ENCODE data around the gene PCDH15. TPM values are rescaled to one million over a fixed set of nuclear protein-coding genes. Genes with fewer than 3 reads are reported as not detected.

PCDH15 gene
- total RNA-seq, 1 donor from 2014 or later = 2.1 TPM

DNA sequence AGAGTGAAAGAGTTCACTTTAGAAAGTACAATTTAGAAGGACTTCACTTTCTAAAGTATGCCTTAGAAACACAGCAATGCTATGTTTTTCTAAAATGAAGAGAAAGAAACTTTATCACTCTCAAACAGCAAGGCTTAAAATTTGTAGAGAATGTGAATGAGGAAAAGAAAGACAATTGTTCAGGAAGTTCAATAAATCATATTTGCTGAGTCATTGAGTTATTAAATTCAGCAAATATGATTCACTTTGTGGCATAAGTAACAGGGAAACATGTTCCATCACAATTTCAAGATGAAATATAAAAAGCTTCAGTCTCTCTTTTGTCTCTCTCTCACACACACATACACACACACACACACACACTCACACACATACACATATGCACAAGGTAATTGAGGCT, 187.9 kb downstream of the PCDH15 start:
- intact Hi-C loops (cut with DNase I) = no loop called here
- Histone ChIP-seq H3K9me3 (no peaks in the 10 kb centered on the region), H3K4me1 (no peaks in the 10 kb centered on the region), H3K27me3 (ENCODE audit: low read depth) (no peaks in the 10 kb centered on the region), H3K36me3 (no peaks in the 10 kb centered on the region), H3K4me3 (no peak overlapping the region), H3K27ac (no peak overlapping the region)
- DNase-seq (no peak), ATAC-seq (no peak)
- TF ChIP-seq, protein P1, sequence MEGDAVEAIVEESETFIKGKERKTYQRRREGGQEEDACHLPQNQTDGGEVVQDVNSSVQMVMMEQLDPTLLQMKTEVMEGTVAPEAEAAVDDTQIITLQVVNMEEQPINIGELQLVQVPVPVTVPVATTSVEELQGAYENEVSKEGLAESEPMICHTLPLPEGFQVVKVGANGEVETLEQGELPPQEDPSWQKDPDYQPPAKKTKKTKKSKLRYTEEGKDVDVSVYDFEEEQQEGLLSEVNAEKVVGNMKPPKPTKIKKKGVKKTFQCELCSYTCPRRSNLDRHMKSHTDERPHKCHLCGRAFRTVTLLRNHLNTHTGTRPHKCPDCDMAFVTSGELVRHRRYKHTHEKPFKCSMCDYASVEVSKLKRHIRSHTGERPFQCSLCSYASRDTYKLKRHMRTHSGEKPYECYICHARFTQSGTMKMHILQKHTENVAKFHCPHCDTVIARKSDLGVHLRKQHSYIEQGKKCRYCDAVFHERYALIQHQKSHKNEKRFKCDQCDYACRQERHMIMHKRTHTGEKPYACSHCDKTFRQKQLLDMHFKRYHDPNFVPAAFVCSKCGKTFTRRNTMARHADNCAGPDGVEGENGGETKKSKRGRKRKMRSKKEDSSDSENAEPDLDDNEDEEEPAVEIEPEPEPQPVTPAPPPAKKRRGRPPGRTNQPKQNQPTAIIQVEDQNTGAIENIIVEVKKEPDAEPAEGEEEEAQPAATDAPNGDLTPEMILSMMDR (IDR thresholded peaks at IDR 0.05) = no peak

DNA sequence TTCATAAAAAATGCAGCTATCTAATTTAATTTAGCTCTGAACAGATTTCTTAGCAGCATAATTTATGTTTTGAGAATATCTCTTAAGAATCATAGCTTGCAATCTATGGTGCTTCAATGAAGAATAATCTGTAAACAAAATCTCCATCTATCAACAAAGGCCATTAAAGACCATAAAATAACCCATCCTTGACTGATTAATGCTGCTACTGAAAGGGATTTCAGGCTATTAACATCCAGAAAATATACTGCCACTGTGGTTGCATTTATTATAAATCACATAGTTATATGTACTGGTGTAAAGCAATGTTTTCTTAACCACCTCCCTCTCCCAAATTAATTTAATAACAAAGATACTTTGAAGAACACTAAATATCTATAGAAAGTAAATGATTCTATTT, 191.6 kb downstream of the PCDH15 start:
- no peaks in the 10 kb centered on the region for H3K4me1 ChIP-seq
- no peak overlapping the region for H3K4me3 ChIP-seq
- ATAC-seq (no peak), DNase-seq (no peak)
- H3K36me3 ChIP-seq = no peaks in the 10 kb centered on the region
- no peak overlapping the region for H3K27ac ChIP-seq
- H3K27me3 ChIP-seq (ENCODE audit: low read depth) = no peaks in the 10 kb centered on the region
- intact Hi-C loops (cut with DNase I) = no loop called here
- TF ChIP-seq, protein P1 (IDR thresholded peaks at IDR 0.05) = no peak
- no peaks in the 10 kb centered on the region for H3K9me3 ChIP-seq

DNA sequence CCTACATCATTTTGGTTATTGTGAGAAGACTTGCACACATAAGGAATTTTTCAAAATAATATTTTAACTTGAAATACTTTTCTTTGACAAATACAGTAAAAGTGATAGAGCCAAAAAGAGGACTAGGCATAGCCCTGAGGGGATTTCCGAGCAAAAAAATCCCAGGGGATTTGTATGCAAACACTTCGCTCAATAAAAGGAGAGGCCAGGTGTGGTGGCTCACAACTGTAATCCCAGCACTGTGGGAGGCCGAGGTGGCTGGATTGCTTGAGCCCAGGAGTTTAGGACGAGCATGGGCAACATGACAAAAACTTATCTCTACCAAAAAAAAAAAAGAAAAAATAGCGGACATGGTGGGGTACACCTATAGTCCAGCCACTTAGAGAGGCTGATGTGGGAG, 193.0 kb downstream of the PCDH15 start:
- Histone ChIP-seq H3K27ac (no peak overlapping the region), H3K4me1 (no peaks in the 10 kb centered on the region), H3K4me3 (no peak overlapping the region), H3K36me3 (no peaks in the 10 kb centered on the region), H3K27me3 (ENCODE audit: low read depth) (no peaks in the 10 kb centered on the region), H3K9me3 (no peaks in the 10 kb centered on the region)
- DNase-seq = no peak
- intact Hi-C loops (cut with DNase I) = no loop called here
- TF ChIP-seq, protein P1 (IDR thresholded peaks at IDR 0.05) = no peak
- no peak for ATAC-seq

DNA sequence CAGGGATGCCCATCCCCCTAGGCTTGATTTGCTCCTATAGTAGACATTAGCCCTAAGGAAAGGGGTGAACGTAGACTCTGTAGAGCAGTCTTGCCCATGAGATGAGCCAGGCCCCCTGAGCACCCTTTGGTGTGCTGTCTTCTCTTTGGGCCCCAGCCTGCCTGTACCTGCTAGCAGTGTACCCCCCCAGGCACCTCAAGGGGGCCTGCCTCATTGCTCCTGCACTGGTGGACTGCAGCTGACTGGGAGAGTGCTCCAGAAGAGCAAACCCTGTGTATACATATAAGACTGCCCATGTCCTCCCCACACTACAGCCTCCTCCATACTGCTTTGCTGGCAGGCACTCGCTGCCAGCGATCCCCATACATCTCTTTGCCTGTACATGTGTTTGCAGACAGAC, 206.7 kb downstream of the PCDH15 start:
- ATAC-seq = peak in 1 of 2 donors; percentile 29
- Histone ChIP-seq H3K4me3 (no peak overlapping the region), H3K9me3 (no peaks in the 10 kb centered on the region), H3K36me3 (no peaks in the 10 kb centered on the region), H3K27ac (no peak overlapping the region), H3K27me3 (ENCODE audit: low read depth) (no peaks in the 10 kb centered on the region), H3K4me1 (no peaks in the 10 kb centered on the region)
- intact Hi-C loops (cut with DNase I) = no loop called here
- DNase-seq = no peak
- TF ChIP-seq, protein P1 (IDR thresholded peaks at IDR 0.05) = no peak

DNA sequence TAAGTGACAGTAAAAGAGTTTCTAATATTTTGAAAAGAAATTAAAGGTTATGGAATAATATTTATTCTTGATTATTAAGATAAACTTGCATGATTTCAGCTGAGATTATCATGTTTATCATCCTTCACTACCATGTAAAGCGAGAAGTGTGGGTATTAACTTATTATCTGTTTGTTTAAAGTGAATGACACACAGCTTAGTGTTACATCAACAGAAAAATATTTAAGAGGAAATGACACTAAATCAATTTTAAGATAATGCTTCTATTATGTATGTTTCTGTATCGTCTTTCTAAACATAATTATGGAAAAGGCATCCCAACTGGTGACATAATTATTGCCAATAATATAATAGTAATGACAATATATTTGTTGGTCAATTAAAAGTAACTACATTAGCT, 213.1 kb downstream of the PCDH15 start:
- intact Hi-C loops (cut with DNase I) = no loop called here
- no peak for ATAC-seq
- Histone ChIP-seq H3K27me3 (ENCODE audit: low read depth) (no peaks in the 10 kb centered on the region), H3K4me3 (no peak overlapping the region), H3K27ac (no peak overlapping the region), H3K4me1 (no peaks in the 10 kb centered on the region), H3K9me3 (no peaks in the 10 kb centered on the region), H3K36me3 (no peaks in the 10 kb centered on the region)
- TF ChIP-seq, protein P1 (IDR thresholded peaks at IDR 0.05) = no peak
- no peak for DNase-seq

DNA sequence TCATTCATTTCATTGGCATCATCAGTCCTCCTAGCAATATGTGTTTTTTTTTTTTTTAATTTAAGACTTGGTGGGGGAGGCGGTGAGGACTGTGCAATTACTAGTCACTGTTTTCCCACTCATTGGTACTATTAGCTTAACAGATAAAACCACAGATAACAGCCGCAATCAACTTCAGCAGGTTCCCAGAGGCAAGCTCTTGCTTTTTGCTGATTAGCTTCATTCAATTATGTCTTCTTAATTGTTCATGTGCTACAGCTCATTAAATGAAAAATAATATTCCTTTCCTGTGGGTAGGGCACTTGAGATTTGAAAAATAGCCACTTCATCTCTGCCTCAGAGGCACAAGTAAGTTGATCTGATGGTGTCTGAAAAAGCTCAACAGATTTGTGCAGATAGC, 215.5 kb downstream of the PCDH15 start:
- Histone ChIP-seq H3K4me1 (no peaks in the 10 kb centered on the region), H3K9me3 (no peaks in the 10 kb centered on the region), H3K27ac (no peak overlapping the region), H3K4me3 (no peak overlapping the region), H3K27me3 (ENCODE audit: low read depth) (no peaks in the 10 kb centered on the region), H3K36me3 (no peaks in the 10 kb centered on the region)
- DNase-seq (no peak), ATAC-seq (no peak)
- intact Hi-C loops (cut with DNase I) = no loop called here
- TF ChIP-seq, protein P1 (IDR thresholded peaks at IDR 0.05) = no peak
